HG03469 (cell line): ENCODE results near the gene ST8SIA4.

Source experiments
- ATAC-seq: cut with Tn5 transposase; IDR thresholded peaks from one replicate; pipeline ENCODE4 v1.9.1; 2021; ENCODE audit warnings: mild to moderate bottlenecking, moderate library complexity, moderate number of reproducible peaks; ENCODE audit not compliant: unreplicated experiment

The ST8SIA4 gene, protein sequence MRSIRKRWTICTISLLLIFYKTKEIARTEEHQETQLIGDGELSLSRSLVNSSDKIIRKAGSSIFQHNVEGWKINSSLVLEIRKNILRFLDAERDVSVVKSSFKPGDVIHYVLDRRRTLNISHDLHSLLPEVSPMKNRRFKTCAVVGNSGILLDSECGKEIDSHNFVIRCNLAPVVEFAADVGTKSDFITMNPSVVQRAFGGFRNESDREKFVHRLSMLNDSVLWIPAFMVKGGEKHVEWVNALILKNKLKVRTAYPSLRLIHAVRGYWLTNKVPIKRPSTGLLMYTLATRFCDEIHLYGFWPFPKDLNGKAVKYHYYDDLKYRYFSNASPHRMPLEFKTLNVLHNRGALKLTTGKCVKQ

DNA sequence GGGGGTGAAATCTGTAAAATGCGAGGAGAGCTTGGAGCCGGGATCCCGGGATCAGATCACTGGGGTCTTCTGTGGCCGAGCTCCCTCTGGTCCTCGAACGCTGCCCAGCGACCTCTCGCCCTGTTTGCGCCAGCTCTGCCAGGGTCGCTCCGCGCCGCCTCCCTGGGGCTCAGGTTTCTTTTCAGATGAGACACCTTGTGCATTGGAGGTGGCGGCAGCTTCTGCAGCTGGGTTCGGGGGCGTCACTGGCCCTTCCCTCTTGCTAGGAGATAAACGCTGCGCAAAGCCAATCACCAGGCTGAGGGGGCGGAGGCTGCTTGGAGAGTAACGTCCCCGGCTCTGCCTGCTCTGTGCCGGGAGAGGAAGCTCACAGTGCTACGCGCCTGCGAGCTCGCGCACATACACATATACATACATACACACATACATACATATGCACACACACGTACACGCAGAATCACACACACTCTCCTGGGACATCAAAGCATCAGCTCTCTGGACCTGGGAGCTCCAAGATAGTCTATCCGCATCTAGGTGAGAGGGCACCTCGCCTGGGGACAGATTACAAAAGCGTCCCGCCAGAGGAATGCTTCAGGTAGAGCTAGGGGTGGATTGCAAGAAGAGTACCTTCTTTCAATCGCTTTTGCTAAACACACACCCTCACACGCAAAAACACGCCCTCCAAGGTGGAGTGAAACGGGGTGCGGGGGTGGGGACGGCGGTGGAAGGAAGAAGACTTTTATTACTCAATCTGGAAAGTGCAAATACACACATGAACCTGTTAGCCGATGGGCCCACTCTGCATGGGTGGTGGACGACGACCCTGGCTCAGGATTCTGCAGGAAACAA, at the start of gene ST8SIA4:
TSS of gene ST8SIA4 (minus strand) at position 244 of the 849 bp plus-strand sequence. CDS start 327 bp downstream, outside the sequence.
- ATAC-seq, result peak; percentile 57

DNA sequence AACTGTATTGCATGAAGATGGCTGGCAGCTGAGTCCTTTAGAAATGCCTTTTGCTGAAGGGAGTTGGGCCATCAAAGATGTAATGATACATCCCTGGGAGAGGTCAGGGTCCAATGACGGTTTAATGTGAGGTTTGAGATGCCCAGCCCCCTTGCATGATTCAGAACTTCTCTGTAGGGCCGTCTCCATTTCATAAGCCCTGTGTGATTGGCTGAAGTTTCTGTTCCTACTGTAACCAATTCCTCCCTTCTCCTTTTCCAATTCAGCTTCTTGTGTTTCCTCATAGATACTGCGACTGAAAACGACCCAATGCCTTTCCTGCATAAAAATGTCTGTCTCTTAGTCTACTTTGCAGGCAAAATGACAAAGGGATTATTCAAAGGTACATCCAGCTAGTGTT, 47.9 kb upstream of the ST8SIA4 start:
- no peak for ATAC-seq

DNA sequence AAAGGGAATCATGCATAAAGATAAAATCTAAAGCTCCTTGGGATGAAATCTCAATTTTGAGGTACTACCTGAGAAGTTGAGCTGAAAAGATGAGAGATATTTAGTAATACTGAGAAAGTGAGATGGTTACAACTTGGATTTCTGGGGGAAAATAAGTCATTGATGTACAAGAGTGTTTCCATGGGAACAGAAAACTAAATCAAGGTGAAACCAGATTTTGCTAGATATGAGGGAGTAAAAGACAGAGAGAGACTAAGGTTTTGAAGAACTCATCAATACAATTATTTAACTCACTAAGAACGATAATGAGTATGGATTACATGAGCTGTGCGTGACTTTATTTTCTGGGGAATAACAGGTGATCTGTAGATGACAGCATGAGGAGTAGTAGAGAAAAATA, 10.2 kb upstream of the ST8SIA4 start:
- no peak for ATAC-seq

DNA sequence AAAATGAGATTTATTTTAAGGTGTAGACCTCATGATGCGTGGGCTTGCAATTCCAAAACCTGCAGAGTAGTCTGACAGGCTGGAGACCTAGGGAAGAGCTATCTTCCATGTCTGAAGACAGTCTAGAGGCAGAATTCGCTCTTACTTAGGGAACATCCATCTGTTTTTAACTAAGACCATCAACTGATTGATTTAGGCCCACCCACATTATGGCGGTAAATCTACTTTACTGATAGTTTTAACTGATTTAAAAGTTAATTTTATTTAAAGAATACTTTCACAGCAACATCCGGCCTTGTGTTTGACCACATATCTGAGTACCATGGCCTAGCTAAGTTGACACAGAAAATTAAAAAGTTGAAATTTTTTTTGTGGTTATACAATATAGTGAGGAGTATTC, 6.0 kb upstream of the ST8SIA4 start:
- ATAC-seq, result no peak

DNA sequence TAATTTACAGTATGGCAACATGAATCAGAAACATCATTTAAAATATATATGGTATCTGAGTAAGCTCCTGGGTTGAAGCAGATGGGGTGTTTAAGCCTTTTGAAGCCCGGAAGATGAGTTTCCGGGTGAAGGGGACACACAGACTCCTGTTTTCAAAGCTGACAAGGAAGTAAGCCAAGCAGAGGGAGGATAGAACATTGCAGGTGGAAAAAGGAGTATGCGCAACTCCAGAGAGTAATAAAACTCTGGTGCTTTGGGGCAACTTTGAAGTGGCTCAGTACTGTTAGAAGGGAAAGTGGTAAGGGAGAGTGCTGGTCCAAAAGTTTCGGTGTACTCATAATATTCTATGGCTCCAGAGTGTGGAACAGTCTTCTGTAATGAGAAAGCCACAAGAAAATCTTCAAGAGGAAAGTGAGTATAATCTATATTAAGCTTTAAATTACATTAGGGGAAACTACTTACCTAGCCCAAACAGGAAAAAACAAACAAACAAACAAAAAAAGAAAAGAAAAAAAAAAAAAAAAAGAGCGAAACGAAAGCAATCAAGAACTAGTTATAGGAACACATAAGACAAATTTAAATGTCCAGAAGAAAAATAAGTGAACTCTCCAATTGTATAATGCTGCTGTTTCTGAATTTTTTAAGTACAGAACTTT, 2.3 kb upstream of the ST8SIA4 start:
- no peak for ATAC-seq

DNA sequence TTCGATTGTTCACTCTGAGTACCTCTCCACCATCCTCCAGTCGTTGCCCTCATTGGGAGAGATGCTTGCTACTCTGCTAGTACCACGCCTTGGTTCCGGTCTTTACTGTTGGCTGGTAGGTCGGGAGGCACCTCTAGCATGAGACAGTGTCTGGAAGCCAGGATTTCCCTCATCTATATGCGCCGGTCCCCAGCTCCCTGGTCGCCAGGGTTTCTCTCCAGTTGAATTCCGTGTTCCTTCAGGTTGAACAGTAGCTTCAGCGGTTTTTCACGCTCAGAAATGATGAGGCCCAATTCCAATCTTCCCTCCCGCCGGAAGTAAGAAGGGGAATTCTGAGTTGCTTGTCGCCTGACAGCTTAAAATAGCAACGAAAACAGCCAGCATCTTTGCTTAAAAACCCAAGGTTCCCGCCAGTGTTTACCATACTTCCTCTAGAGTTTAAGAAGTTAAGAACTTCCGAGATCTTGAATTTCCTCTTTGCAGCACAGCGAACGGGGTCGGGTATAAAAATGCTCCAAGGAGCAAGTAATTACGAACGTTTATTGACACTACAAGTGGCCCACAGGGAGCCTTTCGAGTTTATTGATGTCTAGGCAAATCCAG, 1.3 kb upstream of the ST8SIA4 start:
- no peak for ATAC-seq

DNA sequence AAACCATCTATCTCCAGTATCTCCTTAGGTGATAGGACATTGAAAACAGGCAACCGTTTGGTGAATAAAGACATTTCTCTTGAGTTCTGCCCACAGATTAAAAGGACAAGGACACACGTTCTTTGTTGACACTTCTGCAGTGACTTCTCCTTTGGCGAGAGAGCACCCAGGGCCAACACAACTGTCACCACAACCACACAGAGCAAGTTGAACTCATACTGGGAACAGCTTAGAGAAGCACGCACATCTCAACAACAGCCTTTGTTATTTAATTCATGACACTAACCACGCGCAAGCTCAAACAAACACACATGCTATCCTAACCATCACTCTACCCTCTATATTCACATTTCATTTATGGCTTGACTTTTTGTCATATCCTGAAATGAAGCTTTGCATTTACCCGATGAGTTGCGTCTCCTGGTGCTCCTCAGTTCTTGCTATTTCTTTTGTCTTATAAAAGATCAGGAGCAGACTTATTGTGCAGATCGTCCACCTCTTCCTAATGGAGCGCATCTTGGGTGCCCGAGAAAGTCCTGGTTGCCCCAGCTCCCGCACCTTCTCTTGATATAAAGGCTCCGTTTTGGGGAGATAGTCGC, 543 bp downstream of the ST8SIA4 start:
- ATAC-seq, result no peak

DNA sequence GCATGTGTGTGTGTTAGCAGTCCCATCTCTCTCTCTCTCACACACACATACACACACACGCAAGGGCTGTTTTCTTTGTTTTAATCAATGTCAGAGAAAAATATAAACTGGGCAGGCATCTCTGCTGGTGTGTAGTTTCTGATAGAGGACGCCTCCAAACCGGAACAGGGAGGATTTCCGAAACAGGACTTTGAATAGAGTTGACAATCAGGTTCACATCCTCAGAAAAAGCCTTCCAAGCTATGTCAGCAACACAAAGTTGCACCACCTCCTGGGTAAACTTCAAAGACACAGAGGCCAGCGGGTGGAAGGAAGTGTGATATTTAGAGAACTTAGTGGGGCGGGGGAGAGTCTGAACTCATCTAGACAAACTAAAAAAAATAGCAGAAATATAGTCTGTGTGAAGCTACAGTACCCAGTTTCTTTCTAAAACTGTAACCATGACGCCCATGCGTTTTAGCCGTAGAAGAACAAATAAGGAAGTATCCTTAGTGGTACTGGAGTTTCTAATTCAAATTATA, 1.2 kb downstream of the ST8SIA4 start:
- ATAC-seq, result no peak

DNA sequence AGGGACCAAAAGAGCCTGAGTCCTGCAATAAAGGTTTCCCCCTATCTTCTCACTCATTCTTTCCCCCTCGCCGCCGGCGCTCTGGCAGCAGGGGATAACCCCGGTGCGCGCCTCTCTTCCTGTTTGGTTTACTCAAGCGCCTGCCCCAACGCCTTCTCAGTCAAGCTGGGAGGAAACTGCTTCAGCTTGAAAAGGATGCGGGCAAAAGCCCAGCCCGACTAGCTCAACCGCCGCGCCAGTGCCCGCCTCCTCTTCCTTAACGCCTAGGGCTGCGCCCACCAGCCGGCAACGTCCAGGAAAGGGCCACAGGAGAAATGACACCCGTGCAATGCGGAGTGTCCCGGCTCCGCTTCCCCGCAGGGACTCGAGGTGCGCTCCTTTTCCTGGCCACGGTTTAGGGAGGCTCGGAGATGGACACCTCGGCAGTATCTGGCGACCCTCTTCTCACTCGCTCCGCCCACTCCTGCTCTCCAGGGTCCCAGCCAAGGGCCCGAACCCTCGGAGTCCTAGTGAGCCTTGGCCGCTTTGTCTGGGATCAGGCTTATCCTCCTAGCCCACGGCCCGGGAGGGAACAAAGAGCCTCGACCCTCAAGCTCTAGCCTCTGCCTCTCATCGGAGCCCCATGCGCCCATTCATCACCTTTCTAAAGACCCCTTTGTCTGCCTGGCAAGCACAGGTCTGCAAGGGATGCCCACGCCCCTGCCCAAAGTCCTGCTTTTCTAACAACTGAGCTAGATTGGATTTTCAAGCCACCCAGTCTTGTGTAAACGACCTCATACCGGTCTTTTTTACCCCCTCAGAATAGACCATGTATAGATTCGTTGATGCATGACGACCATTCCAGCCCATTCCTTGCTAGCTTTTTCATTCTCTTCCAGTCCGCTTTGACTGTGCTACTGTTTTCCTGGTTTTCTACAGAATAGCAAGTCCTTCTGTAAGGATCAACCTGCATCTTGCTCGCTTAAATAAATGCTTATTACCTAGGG, 2.0 kb downstream of the ST8SIA4 start:
- ATAC-seq, result peak; percentile 27

DNA sequence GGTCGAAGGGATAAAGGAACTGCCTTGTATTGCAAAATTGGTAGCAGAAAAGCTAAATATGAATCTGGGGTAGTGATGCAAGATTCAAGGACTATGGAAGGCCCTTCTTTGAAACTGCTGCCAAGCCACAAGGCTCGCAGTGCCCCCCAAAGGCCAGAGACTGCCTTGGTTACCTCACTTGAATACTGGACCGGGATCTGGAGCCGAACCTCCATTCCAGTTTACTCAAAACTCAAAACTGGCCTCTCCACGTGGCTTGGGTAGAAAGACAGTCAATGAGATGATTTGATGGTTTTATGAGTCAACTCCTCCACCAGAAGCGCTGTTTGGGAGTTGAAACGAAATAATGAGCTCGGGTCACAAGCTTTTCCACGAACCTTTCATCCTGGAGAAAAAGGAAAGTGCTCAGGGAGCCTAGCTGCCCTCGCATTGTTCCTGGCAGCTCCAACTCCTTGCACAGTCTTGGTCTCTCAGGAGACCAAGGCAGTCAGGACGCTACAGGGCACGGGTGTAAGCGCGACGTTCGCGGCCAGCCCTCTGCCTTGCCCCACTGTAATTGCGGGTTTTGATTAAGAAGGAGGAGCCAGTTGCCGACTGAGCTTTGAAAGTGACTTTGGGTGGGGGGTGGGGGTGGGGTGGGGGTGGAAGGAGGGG, 2.8 kb downstream of the ST8SIA4 start:
- ATAC-seq, result no peak

DNA sequence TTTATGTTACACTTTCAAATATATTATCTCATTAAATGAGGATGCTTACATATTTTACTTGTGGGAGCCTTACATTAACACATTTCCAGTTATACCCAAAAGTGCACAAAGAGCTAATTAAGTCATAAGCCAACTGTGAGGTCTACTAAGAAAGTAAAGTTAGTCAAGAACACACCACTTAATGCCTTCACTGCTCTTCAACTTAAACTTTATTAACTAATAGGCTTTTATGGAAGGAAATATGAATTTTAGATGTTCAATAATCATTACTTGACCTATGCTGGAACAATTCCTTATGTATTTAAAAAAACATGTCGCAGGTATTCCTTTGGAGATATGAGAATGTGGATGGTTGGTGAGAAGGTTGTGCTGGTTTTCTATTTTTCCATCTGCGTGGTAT, 3.4 kb downstream of the ST8SIA4 start:
- no peak for ATAC-seq

DNA sequence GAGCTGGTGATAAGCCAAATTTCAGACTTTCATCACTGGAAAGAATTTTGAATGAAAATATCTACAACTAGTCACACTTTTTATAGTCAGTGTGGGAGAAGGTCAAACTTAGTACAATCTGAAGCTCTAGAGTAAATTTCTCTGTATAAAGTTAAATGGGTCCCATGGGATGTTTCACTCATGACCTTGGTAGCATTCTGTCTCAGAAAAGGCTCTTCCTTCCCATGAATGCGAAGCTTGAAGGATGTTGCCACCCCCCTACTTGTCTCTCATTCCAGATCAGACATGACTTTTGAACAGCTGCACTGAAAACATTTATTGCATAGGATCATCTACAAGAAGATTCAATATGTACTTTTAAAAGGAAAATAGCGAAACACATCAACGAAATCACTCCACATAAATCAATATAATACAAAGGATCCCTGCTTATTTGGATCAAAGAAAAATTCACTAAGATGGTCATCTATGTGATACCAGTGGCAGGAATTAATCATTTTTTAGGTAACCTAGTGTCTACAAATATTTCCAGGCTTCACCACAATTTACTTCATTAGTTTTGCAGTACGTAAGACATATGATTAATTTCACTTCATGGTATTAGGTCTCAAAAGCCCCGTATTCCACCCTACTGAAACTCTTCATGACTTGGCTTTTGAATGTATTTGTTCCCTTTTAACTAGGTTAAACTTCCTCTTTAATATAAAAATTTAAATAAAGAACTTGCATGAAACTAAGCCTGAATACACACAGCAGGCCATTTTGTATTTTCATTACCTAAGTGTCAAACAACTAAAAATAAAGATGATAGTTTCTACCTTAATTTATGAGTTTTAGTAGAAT, 4.4 kb downstream of the ST8SIA4 start:
- no peak for ATAC-seq

DNA sequence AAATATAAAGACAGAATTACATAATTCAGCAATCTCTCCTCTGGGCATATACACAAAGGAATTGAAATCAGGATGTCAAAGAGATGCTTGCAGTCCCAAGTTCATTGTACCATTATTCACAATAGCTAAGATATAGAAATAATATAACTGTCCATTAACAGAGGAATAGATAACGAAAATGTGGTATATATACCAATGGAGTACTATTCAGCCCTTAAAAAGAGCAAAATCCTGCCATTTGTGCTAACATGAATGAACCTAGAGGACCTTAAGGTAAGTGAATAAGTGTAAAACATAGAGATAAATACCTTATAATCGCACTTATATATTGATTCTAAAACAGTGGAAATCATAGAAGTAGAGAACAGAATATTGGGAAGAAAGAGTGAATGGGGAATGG, 7.0 kb downstream of the ST8SIA4 start:
- ATAC-seq, result no peak

DNA sequence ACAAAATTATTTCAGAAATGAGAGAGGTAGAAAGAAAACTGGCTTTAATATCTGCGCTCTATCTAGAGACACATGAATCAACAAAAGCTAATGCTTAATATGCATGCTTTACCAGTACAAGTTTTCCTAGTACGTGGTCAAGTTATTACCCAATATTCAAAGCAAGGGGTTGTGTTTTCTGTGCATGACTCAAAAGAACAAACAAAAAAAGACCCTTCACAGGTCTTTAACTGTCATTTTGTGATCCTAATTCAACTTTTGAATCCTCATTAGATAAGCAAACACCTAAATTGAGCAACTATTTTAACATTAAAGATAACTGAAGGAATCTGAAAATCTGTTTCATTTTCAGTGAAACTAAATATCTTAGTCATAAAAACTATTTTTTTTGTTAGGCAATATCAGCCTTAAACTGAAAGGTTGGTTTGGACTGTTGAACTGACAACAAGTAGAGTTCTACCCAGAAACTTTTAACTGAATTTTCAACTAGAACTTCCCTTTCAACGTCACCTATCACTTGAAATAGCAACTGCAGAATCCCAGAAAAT, 12.5 kb downstream of the ST8SIA4 start:
- peak; percentile 55 for ATAC-seq

DNA sequence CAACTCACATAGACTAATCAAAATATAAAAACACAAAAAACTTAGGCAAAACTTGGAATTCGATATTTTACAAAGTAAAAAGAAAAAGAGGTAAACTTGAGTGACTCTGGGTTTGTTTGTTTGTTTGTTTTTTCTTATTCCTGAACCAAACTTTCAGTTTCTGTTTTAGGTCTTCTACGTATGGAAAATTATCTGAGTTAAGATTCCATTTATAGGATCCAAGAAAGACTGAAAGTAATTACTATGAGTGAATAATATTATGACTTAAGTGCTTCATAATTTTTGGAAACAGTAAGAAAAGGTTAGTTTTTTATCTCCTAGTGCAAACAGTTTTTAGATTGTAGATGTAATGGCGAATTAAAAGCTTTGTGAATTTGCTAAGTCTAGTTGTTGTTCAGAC, 13.2 kb downstream of the ST8SIA4 start:
- no peak for ATAC-seq

DNA sequence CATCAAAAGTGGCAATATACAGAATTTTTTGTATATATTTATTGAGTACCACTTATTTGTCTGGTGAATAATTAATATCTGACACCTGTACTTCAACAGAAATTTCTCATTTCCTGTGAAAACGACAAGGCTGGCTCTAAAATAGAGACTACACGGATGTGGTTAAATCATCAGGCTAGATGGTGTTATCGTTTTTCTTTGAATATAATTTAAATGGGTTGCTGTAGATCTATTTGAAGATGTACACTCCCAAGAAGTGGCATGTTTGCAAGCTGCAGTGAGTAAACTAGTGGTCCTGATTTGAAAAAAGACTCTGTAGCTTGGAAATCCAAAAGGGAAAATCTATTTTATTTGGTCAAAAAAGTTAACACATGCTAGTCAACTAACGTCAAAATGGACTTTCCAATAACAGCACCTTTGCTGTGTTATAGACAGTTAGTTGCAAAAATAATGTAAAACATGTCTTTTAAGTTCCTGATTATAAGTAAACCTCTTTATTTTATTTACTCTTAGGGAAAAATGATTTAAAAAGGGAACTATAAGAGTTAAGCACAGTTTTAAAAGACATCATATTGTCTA, 13.8 kb downstream of the ST8SIA4 start:
- ATAC-seq, result peak; percentile 52

DNA sequence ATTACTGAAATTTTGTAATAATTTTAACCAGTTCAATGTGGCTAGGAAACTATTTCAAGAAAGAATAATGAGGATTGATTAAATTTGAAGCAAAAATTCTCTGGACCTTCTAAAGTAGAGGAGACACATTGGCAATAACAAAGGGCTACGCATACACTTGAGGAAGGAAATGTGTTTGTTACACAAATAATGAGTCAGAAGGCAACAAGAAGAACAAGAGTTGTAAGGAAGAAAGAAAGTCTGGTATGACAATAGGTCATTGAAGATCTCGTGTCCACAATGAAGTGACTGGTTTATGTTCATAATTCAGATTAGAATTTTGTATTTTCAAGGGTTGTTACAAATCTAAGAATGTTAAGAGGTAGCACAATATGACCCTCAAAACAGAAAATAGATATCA, 25.8 kb downstream of the ST8SIA4 start:
- no peak for ATAC-seq
